SK-N-SH treated with all-trans-retinoic acid at 6 μM for 48 hours (cell line): ENCODE data around the gene NEGR1.
A peak's percentile ranks its signal among the peaks of the same experiment; 100 is the strongest.

Experiments
- ATAC-seq: fragments of 200-7000 bp; cut with Tn5 transposase; 3 replicates; pipeline ENCODE4 v1.9.1; 2020; ENCODE audit warnings: mild to moderate bottlenecking, moderate library complexity
- CSDC2 ChIP-seq: fragments of 250-450 bp; sonication (Bioruptor Pico); IDR thresholded peaks from 2 replicates; pipeline ENCODE4 v1.5.0; 2020; ENCODE audit warnings: mild to moderate bottlenecking, moderate library complexity
- GLIS3 ChIP-seq: fragments of 250-450 bp; sonication (Bioruptor Pico); IDR thresholded peaks from 2 replicates; pipeline ENCODE4 v1.5.0; 2020; ENCODE audit warnings: mild to moderate bottlenecking, moderate library complexity
- PPARA ChIP-seq: fragments of 250-450 bp; sonication (Bioruptor Pico); IDR thresholded peaks from 2 replicates; pipeline ENCODE4 v1.5.0; 2020; ENCODE audit warnings: mild to moderate bottlenecking, borderline replicate concordance
- TCF4 ChIP-seq: fragments of 250-450 bp; sonication (Bioruptor Pico); IDR thresholded peaks from 2 replicates; pipeline ENCODE4 v1.8.0; 2021; ENCODE audit warnings: mild to moderate bottlenecking, moderate library complexity, borderline replicate concordance
- TOX ChIP-seq: fragments of 250-450 bp; sonication (Bioruptor Pico); IDR thresholded peaks from 2 replicates; pipeline ENCODE4 v1.8.0; 2021; ENCODE audit warnings: mild to moderate bottlenecking, moderate library complexity, borderline replicate concordance
- ZC3H10 ChIP-seq: fragments of 250-450 bp; sonication (Bioruptor Pico); IDR thresholded peaks from 2 replicates; pipeline ENCODE4 v1.5.1; 2021; ENCODE audit warnings: mild to moderate bottlenecking, moderate library complexity
- ZFP3 ChIP-seq: fragments of 250-450 bp; sonication (Bioruptor Pico); IDR thresholded peaks from 2 replicates; pipeline ENCODE4 v1.5.0; 2020; ENCODE audit warnings: mild to moderate bottlenecking, moderate library complexity
- ZNF70 ChIP-seq: fragments of 450-650 bp; formaldehyde crosslinking; IDR thresholded peaks from 2 replicates; pipeline ENCODE4 v1.5.0; 2020; ENCODE audit warnings: mild to moderate bottlenecking, moderate library complexity
- ZNF8 ChIP-seq: fragments of 450-650 bp; formaldehyde crosslinking; IDR thresholded peaks from 2 replicates; pipeline ENCODE4 v1.5.0; 2020; ENCODE audit warnings: mild to moderate bottlenecking, moderate library complexity
- TF ChIP-seq, protein P1 (sequence below): fragments of 250-450 bp; sonication (Bioruptor Pico); IDR thresholded peaks from 2 replicates; pipeline ENCODE4 v1.8.0; 2021; ENCODE audit warnings: low read depth, mild to moderate bottlenecking, moderate library complexity, borderline replicate concordance
- TF ChIP-seq, protein P2 (sequence below): fragments of 250-450 bp; sonication (Bioruptor Pico); IDR thresholded peaks from 2 replicates; pipeline ENCODE4 v1.8.0; 2020; ENCODE audit warnings: mild to moderate bottlenecking, moderate library complexity, borderline replicate concordance
- TF ChIP-seq, protein P3 (sequence below): fragments of 250-450 bp; sonication (Bioruptor Pico); IDR thresholded peaks from 2 replicates; pipeline ENCODE4 v1.5.1; 2021; ENCODE audit warnings: mild to moderate bottlenecking, moderate library complexity
- TF ChIP-seq, protein P4 (sequence below): fragments of 250-450 bp; sonication (Bioruptor Pico); IDR thresholded peaks from 2 replicates; pipeline ENCODE4 v1.5.0; 2020; ENCODE audit warnings: mild to moderate bottlenecking, moderate library complexity

Gene NEGR1

DNA sequence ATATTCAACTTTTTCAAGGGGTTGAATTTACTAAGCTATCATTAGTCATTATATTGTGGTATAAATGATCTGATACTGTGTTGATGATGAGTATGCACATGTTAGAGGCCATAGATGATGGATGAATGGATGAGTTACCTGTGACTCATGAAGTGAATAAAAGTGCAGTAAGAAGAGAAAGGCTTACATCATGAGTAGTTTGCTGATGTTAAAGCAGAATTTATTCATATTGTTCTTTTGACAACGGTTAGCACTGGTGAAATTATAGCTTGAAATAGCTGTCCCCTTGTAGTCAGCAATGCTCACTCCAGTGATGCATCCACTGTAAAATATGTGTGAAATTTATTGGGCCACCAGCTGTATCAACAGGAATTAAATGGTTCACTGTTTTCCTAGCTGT lies 660.6 kb downstream of the NEGR1 start:
- ATAC-seq, result no peak; the same call in 2 of the 3 replicates
- peak; percentile 75 for TF ChIP-seq ZC3H10
- no peak for TF ChIP-seq TCF4
- TF ChIP-seq, protein P1, sequence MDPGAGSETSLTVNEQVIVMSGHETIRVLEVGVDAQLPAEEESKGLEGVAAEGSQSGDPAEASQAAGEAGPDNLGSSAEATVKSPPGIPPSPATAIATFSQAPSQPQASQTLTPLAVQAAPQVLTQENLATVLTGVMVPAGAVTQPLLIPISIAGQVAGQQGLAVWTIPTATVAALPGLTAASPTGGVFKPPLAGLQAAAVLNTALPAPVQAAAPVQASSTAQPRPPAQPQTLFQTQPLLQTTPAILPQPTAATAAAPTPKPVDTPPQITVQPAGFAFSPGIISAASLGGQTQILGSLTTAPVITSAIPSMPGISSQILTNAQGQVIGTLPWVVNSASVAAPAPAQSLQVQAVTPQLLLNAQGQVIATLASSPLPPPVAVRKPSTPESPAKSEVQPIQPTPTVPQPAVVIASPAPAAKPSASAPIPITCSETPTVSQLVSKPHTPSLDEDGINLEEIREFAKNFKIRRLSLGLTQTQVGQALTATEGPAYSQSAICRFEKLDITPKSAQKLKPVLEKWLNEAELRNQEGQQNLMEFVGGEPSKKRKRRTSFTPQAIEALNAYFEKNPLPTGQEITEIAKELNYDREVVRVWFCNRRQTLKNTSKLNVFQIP (CRISPR knock-in tag), result no peak
- TF ChIP-seq, protein P2, sequence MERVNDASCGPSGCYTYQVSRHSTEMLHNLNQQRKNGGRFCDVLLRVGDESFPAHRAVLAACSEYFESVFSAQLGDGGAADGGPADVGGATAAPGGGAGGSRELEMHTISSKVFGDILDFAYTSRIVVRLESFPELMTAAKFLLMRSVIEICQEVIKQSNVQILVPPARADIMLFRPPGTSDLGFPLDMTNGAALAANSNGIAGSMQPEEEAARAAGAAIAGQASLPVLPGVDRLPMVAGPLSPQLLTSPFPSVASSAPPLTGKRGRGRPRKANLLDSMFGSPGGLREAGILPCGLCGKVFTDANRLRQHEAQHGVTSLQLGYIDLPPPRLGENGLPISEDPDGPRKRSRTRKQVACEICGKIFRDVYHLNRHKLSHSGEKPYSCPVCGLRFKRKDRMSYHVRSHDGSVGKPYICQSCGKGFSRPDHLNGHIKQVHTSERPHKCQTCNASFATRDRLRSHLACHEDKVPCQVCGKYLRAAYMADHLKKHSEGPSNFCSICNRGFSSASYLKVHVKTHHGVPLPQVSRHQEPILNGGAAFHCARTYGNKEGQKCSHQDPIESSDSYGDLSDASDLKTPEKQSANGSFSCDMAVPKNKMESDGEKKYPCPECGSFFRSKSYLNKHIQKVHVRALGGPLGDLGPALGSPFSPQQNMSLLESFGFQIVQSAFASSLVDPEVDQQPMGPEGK (CRISPR knock-in tag), result no peak
- no peak for TF ChIP-seq CSDC2 (CRISPR knock-in tag)

DNA sequence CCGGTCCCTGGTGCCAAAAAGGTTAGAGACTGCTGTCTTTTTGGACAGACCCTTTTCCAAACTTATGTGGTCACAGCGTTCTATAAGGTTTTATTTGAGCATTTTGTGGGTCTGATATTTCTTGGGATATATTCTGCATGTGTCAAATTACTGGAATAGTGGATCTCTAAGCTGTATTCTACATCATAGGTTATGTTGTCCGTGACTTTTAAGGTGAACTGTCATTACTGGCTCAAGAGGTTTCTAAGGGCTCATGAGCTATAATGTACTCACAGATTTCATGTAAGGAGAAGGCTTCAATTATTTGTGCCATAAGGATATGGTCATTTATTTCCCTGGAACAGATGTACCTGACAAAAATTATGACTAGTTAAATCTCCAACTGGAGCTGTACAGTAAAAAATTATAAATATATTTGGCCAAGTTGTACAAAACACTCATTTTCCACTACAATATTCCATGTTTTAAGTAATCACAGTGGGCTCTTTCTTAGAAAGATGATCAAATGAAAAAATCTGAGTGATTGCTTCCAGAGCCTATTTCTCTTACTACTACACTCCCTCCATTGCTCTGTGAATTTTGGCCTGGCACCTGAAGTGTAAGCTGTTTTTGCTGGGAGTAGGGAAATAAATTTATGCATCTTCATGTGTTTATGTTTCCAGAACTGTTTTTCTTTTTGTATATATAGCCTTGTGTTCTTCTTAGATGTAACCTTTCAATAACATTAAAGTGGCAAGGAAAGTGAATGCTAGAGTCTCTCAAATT lies 663.4 kb downstream of the NEGR1 start:
- TF ChIP-seq ZNF8 (CRISPR knock-in tag), result no peak
- TF ChIP-seq, protein P3, sequence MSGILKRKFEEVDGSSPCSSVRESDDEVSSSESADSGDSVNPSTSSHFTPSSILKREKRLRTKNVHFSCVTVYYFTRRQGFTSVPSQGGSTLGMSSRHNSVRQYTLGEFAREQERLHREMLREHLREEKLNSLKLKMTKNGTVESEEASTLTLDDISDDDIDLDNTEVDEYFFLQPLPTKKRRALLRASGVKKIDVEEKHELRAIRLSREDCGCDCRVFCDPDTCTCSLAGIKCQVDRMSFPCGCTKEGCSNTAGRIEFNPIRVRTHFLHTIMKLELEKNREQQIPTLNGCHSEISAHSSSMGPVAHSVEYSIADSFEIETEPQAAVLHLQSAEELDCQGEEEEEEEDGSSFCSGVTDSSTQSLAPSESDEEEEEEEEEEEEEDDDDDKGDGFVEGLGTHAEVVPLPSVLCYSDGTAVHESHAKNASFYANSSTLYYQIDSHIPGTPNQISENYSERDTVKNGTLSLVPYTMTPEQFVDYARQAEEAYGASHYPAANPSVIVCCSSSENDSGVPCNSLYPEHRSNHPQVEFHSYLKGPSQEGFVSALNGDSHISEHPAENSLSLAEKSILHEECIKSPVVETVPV, result no peak
- TF ChIP-seq TOX (CRISPR knock-in tag), result no peak
- TF ChIP-seq GLIS3 (CRISPR knock-in tag), result no peak
- TF ChIP-seq, all 23 proteins: peak for 0
- ATAC-seq, result no peak

DNA sequence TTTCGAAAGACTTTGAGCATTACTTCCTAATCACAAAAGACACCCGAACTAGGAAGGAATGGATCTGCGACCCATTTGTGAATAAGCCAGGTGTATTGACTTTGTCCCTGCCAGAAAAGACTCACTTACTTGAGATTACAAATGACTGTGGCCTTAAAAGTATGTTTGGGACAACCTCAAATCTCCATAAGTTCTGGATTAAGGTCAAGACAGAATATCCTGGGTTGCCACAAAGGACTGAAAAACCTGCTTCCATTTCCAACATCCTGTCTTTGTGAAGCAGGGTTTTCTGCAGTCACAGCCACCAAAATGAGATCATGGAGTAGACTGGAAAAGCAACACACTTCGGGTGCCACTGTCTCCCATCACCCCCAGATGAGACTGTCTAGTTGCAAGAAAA lies 664.1 kb downstream of the NEGR1 start:
- TF ChIP-seq, protein P3, result no peak
- no peak for ATAC-seq

DNA sequence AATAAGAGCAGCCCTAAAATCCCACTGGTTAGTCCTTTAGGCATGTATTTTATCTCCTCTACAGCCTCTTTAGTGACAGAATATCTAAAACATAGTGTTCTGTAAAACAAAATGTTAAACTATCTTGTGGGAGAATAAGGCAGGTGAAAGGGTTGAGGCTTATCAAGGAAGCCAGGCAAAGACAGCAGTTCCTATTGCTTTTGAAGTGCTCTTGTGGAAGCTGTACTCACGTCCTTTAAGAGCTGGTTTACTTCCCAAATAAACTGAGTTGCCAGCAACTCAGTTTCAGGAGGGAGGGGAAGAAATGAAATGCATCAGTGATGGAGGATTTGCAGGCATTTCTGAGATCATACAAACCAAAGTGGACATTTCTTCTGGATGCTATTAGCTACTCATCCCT lies 671.9 kb downstream of the NEGR1 start:
- no peak for TF ChIP-seq ZNF8 (CRISPR knock-in tag)
- TF ChIP-seq, protein P2 (CRISPR knock-in tag), result no peak
- no peak for ATAC-seq

DNA sequence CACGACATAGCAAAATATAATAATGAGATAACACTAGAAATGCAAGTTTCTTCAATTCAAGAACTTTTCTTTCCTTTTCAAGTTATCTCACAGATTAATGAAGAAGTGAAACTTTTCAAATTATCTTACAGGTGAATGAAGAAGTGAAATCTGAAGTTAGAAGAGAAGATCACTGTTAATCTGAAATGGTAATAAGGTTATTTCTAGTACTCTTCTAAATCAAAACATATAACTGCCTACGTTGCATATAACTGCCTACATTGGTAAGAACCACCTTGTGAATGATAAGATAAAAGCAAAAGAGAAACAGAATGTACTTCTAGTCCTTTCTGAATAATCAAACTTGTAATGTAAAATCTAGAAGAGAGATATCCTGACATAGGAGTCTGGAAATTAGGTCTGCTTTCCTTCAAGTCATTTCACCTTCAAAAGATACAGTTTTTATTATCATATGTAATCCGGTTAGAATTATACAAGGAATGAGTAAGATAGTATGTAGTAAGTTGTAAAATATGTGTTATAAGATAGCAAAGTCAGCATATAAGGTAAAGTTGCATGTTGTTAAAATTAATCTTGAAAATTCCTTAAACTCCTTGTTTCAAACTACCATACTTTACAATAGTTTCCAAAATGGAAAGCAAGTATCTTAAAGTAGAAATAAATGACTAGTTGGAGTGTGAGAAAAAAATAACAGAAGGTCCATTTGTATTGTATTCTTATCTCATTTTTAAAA lies 679.1 kb downstream of the NEGR1 start:
- no peak for ATAC-seq
- TF ChIP-seq ZNF8 (CRISPR knock-in tag), result no peak
- TF ChIP-seq, protein P4, sequence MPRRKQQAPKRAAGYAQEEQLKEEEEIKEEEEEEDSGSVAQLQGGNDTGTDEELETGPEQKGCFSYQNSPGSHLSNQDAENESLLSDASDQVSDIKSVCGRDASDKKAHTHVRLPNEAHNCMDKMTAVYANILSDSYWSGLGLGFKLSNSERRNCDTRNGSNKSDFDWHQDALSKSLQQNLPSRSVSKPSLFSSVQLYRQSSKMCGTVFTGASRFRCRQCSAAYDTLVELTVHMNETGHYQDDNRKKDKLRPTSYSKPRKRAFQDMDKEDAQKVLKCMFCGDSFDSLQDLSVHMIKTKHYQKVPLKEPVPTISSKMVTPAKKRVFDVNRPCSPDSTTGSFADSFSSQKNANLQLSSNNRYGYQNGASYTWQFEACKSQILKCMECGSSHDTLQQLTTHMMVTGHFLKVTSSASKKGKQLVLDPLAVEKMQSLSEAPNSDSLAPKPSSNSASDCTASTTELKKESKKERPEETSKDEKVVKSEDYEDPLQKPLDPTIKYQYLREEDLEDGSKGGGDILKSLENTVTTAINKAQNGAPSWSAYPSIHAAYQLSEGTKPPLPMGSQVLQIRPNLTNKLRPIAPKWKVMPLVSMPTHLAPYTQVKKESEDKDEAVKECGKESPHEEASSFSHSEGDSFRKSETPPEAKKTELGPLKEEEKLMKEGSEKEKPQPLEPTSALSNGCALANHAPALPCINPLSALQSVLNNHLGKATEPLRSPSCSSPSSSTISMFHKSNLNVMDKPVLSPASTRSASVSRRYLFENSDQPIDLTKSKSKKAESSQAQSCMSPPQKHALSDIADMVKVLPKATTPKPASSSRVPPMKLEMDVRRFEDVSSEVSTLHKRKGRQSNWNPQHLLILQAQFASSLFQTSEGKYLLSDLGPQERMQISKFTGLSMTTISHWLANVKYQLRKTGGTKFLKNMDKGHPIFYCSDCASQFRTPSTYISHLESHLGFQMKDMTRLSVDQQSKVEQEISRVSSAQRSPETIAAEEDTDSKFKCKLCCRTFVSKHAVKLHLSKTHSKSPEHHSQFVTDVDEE, result no peak
- TF ChIP-seq ZNF70 (CRISPR knock-in tag), result no peak
- TF ChIP-seq, protein P2 (CRISPR knock-in tag), result no peak
- TF ChIP-seq, protein P3, result no peak
- no peak for TF ChIP-seq ZFP3 (CRISPR knock-in tag)
- TF ChIP-seq, protein P1 (CRISPR knock-in tag), result no peak
- TF ChIP-seq PPARA (CRISPR knock-in tag), result no peak
